ENCODE results near the gene USP3. TPM values are rescaled to one million over a fixed set of nuclear protein-coding genes. Genes with fewer than 3 reads are reported as not detected.

The USP3 gene
- polyA plus RNA-seq, 1 donor from 2014 or later: 42.7 TPM

GRCh38 chr15:63469984-63470383 lies 34.4 kb upstream of the USP3 start:
- no peaks in the 10 kb centered on the region for H3K27me3 Mint-ChIP-seq
- no peaks in the 10 kb centered on the region for H3K9me3 Mint-ChIP-seq
- no peak overlapping the region for H3K4me3 Mint-ChIP-seq
- H3K4me1 Mint-ChIP-seq: peaks cover 36 to 41% (median 37%) of the 10 kb centered on the region in 3 donors
- no peaks in the 10 kb centered on the region for H3K36me3 Mint-ChIP-seq
- H3K27ac Mint-ChIP-seq: no peak overlapping the region

GRCh38 chr15:63473007-63473748 lies 31.2 kb upstream of the USP3 start:
- no peaks in the 10 kb centered on the region for H3K9me3 Mint-ChIP-seq
- H3K36me3 Mint-ChIP-seq: no peaks in the 10 kb centered on the region
- peak overlapping the region; percentile 97 to 100 (median 100) for H3K27ac Mint-ChIP-seq
- H3K27me3 Mint-ChIP-seq: no peaks in the 10 kb centered on the region
- peaks cover 36 to 51% (median 39%) of the 10 kb centered on the region in 3 donors for H3K4me1 Mint-ChIP-seq
- H3K4me3 Mint-ChIP-seq: peak overlapping the region in 3 of 4 donors; percentile 74 to 84 (median 83)

- Mint-ChIP-seq H3K36me3 (no peaks in the 10 kb centered on the region), H3K4me1 (peaks cover 36 to 55% (median 40%) of the 10 kb centered on the region in 3 donors), H3K27ac (peak overlapping the region; percentile 97 to 100 (median 100)), H3K4me3 (peak overlapping the region in 3 of 4 donors; percentile 74 to 84 (median 83)), H3K9me3 (no peaks in the 10 kb centered on the region), H3K27me3 (no peaks in the 10 kb centered on the region)
Observed at GRCh38 chr15:63473749-63473998, 30.7 kb upstream of the USP3 start.

GRCh38 chr15:63473999-63474809 lies 30.2 kb upstream of the USP3 start:
- peaks cover 32 to 58% (median 42%) of the 10 kb centered on the region in 3 donors for H3K4me1 Mint-ChIP-seq
- H3K9me3 Mint-ChIP-seq: no peaks in the 10 kb centered on the region
- peak overlapping the region; percentile 73 to 84 (median 78) for H3K4me3 Mint-ChIP-seq
- H3K36me3 Mint-ChIP-seq: peaks cover under 1% of the 10 kb centered on the region
- peak overlapping the region; percentile 97 to 100 (median 100) for H3K27ac Mint-ChIP-seq
- no peaks in the 10 kb centered on the region for H3K27me3 Mint-ChIP-seq

- H3K9me3 Mint-ChIP-seq: no peaks in the 10 kb centered on the region
- peaks cover 3% of the 10 kb centered on the region for H3K36me3 Mint-ChIP-seq
- peak overlapping the region; percentile 73 to 84 (median 78) for H3K4me3 Mint-ChIP-seq
- peaks cover 39 to 62% (median 46%) of the 10 kb centered on the region in 3 donors for H3K4me1 Mint-ChIP-seq
- H3K27me3 Mint-ChIP-seq: peaks cover 1% of the 10 kb centered on the region
- peak overlapping the region; percentile 97 to 100 (median 100) for H3K27ac Mint-ChIP-seq
Observed at GRCh38 chr15:63474810-63475316, 29.5 kb upstream of the USP3 start.

GRCh38 chr15:63475707-63476106 lies 28.7 kb upstream of the USP3 start:
- Mint-ChIP-seq H3K4me1 (peaks cover 45 to 67% (median 53%) of the 10 kb centered on the region in 3 donors), H3K27me3 (peaks cover 2% of the 10 kb centered on the region), H3K9me3 (no peaks in the 10 kb centered on the region), H3K4me3 (peak overlapping the region in 2 of 4 donors; percentile 17 to 18), H3K36me3 (peaks cover 3% of the 10 kb centered on the region), H3K27ac (peak overlapping the region; percentile 32 to 100 (median 95))

GRCh38 chr15:63476229-63476632 lies 28.2 kb upstream of the USP3 start:
- peak overlapping the region in 2 of 4 donors; percentile 17 to 18 for H3K4me3 Mint-ChIP-seq
- H3K9me3 Mint-ChIP-seq: no peaks in the 10 kb centered on the region
- H3K27ac Mint-ChIP-seq: peak overlapping the region; percentile 32 to 97 (median 95)

GRCh38 chr15:63478243-63478642 lies 26.1 kb upstream of the USP3 start:
- Mint-ChIP-seq H3K27me3 (peaks cover 2% of the 10 kb centered on the region), H3K9me3 (no peaks in the 10 kb centered on the region), H3K4me3 (peak overlapping the region in 1 of 4 donors; percentile 80), H3K4me1 (peaks cover 36 to 72% (median 57%) of the 10 kb centered on the region in 3 donors), H3K27ac (peak overlapping the region; percentile 93 to 100 (median 97)), H3K36me3 (peaks cover 3% of the 10 kb centered on the region)

More at GRCh38 chr15:63476229-63476632, 28.2 kb upstream of the USP3 start:
- H3K4me1 Mint-ChIP-seq: peaks cover 46 to 72% (median 57%) of the 10 kb centered on the region in 3 donors
- peaks cover 2% of the 10 kb centered on the region for H3K27me3 Mint-ChIP-seq
- H3K36me3 Mint-ChIP-seq: peaks cover 3% of the 10 kb centered on the region

- peaks cover 3% of the 10 kb centered on the region for H3K36me3 Mint-ChIP-seq
- H3K9me3 Mint-ChIP-seq: no peaks in the 10 kb centered on the region
- H3K27ac Mint-ChIP-seq: peak overlapping the region; percentile 93 to 100 (median 97)
- H3K4me3 Mint-ChIP-seq: peak overlapping the region in 3 of 4 donors; percentile 72 to 94 (median 92)
- peaks cover 2% of the 10 kb centered on the region for H3K27me3 Mint-ChIP-seq
- H3K4me1 Mint-ChIP-seq: peaks cover 37 to 73% (median 63%) of the 10 kb centered on the region in 3 donors
Observed at GRCh38 chr15:63480441-63480821, 24.0 kb upstream of the USP3 start.

- Mint-ChIP-seq H3K9me3 (no peaks in the 10 kb centered on the region), H3K4me3 (peak overlapping the region in 2 of 4 donors; percentile 65 to 94), H3K36me3 (peaks cover 3% of the 10 kb centered on the region), H3K27me3 (peaks cover 2% of the 10 kb centered on the region), H3K4me1 (peaks cover 33 to 66% (median 65%) of the 10 kb centered on the region in 3 donors), H3K27ac (peak overlapping the region; percentile 93 to 100 (median 97))
Observed at GRCh38 chr15:63481105-63481810, 23.1 kb upstream of the USP3 start.

GRCh38 chr15:63482874-63483323 lies 21.5 kb upstream of the USP3 start:
- H3K27ac Mint-ChIP-seq: no peak overlapping the region
- H3K9me3 Mint-ChIP-seq: no peaks in the 10 kb centered on the region
- H3K4me1 Mint-ChIP-seq: peaks cover 42 to 70% (median 69%) of the 10 kb centered on the region in 3 donors
- peaks cover 2% of the 10 kb centered on the region for H3K27me3 Mint-ChIP-seq
- H3K36me3 Mint-ChIP-seq: peaks cover 6% of the 10 kb centered on the region
- H3K4me3 Mint-ChIP-seq: peak overlapping the region in 2 of 4 donors; percentile 6 to 52

- Mint-ChIP-seq H3K27ac (peak overlapping the region; percentile 40 to 95 (median 92)), H3K27me3 (peaks cover 2% of the 10 kb centered on the region), H3K4me1 (peaks cover 42 to 66% (median 63%) of the 10 kb centered on the region in 3 donors), H3K4me3 (peak overlapping the region; percentile 58 to 88 (median 76)), H3K9me3 (no peaks in the 10 kb centered on the region), H3K36me3 (peaks cover 6% of the 10 kb centered on the region)
Observed at GRCh38 chr15:63483521-63484371, 20.6 kb upstream of the USP3 start.

GRCh38 chr15:63484433-63485186 lies 19.8 kb upstream of the USP3 start:
- peaks cover 2% of the 10 kb centered on the region for H3K27me3 Mint-ChIP-seq
- H3K36me3 Mint-ChIP-seq: peaks cover 3% of the 10 kb centered on the region
- peak overlapping the region; percentile 40 to 95 (median 92) for H3K27ac Mint-ChIP-seq
- peaks cover 38 to 58% (median 54%) of the 10 kb centered on the region in 3 donors for H3K4me1 Mint-ChIP-seq
- peak overlapping the region; percentile 58 to 88 (median 76) for H3K4me3 Mint-ChIP-seq
- H3K9me3 Mint-ChIP-seq: no peaks in the 10 kb centered on the region

Data from IgD-negative memory B cell (primary cell).